M059J (cell line): ENCODE results near the gene CYSTM1. TPM values are rescaled to one million over a fixed set of nuclear protein-coding genes. Genes with fewer than 3 reads are reported as not detected.
A peak's percentile ranks its signal among the peaks of the same experiment; 100 is the strongest.
"Not testable (repeated sequence)": the region's sequence is repeated elsewhere in the genome, so short reads cannot be mapped to it uniquely, and the experiment has no call there.

ENCODE experiments used
- DNase-seq: peaks from one replicate; pipeline ENCODE4 v3.0.0-alpha.2; 2012; ENCODE audit warnings: low read depth
- total RNA-seq: library from RNA; depleted of rRNA; stranded (reverse); fragments of >200 nt; shearing (Covaris generic); gene quantifications from 2 replicates; pipeline ENCODE4 v1.2.3, GENCODE V29; 2014

The CYSTM1 gene
- total RNA-seq, 1 experiment from 2014 or later = 43.6 TPM

DNA sequence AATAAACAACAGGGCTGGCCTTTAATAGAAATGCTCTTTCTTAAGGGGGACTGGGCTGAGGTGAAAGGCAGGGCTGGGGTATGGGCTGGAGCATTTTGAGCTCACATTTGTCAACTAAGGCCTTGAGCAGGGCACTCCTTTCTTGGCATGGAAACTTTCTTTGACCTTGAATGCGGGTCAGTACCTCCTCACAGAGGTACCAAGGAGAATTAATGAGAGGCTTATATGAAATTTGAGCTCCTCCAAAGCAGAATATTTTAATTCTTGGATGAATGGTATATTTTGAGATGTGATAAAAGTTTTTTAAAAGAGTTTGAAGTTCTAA lies 3.1 kb downstream of the CYSTM1 start:
- no peak for DNase-seq

DNA sequence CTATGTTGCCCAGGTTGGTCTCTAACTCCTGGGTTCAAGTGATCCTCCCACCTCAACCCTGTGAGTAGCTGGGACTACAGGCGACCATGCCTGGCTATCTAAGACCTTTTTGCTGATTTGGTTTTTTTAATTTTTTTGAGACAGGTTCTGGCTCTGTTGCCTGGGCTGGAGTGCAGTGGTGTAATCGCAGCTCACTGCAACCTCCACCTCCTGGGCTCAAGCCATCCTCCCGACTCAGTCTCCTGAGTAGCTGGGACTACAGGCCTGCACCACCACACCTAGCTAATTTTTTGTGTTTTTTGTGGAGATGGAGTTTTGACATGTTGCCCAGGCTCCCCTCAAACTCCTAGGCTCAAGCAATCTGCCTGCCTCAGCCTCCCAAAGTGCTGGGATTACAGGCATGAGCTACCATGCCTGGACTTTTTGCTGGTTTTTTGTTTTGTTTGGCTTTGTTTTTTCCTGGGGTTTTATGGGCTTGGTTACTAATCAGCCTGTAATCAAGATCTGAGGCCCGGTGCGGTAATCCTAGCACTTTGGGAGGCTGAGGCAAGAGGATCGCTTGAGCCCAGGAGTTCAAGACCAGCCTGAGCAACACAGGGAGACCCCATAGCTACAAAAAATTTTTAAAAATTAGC lies 3.6 kb downstream of the CYSTM1 start:
- no peak for DNase-seq

DNA sequence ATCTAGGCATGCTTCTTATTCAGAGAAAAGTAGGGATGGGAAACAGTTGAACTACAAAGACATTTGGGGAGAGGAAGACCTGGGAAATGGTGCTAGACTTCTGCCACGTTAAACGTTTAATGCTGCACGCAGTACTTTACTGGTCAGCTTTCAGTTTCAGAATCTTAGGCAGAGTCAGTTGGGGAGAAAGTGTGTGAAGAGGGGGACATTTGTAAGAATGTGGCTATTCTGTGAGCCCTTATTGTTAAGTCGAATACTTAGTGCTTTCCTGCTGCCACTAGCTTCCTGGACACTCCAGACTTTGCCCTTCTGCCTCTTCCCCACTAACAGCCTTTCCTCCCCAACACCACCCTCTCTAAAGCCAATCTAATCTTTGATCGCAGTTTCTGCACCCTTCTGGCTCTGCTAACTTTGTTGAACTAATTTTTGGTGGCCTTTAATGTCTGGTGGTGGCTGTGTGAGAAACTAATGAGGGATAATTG lies 6.1 kb downstream of the CYSTM1 start:
- no peak for DNase-seq

DNA sequence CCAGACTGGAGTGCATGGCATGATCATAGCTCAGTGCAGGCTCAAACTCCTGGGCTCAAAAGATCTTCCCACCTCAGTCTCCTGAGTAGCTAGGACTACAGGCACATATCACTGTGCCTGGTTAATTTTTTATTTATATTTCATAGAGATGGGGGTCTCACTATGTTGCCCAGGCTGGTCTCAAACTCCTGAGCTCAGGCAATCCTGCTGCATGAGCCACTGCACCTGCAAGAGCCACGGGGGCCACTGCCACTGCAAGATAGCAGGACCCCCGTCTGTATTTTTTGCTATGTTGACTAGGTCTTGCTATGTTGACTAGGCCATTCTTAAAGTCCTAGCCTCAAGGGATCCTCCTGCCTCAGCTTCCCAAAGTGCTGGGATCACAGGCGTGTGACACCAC lies 6.5 kb downstream of the CYSTM1 start:
- DNase-seq = no peak

DNA sequence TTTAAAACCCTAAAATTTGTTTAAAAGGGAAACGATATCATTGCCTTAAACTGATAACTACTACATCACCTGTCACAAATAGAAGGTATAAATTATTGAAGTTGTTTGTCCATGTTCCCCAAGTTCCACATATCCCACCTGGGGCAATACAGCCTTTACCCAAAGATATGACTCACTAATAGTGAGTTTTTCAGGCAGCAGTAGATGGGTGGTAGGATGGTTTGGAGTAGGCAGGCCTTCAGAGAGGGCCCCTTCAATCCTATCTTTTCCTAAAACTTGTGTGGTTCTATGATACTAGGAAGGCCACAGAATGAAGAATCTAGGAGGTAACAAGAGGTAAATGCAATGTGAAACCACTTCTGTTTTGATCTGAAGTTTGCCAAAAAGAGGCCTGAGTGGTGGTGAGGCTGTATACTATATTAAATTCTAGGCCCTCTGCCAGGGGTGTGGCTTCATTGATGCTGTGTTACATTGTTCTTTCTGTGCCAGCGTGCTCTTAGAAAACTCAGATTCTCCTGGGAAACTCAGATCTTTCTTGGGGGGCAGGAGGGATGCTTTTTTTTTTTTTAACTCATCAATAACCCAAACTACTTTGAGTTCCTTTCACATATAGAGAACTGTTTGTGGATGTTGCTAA lies 7.2 kb downstream of the CYSTM1 start:
- DNase-seq = peak; percentile 46

DNA sequence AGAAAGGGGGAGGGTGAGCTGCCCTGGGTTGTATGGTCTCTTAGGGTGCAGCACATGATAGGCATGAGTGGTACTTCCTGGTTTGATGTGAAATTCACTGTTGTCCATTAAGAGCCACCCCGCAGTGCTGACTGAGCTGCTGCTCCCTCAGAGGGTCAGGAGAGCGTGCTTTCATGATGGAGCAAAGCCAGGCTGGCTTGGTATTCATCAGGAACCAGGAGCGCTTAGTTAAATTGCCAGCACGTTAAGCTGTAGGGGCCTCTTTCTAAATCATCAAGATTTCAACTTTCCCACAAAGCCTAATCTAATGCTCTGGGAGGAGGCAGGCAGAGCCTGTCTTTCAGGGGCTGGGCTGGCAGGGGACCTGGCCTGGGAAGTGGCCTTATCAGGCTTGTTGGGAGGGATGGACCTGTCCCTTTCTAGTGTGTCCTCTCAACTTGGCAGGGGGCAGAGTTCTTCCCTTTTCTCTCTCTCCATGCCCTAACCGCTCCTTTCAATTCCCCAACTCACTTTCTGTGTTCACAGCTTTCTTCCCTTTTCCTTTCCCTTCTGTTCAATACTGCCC lies 7.9 kb downstream of the CYSTM1 start:
- peak; percentile 14 for DNase-seq

DNA sequence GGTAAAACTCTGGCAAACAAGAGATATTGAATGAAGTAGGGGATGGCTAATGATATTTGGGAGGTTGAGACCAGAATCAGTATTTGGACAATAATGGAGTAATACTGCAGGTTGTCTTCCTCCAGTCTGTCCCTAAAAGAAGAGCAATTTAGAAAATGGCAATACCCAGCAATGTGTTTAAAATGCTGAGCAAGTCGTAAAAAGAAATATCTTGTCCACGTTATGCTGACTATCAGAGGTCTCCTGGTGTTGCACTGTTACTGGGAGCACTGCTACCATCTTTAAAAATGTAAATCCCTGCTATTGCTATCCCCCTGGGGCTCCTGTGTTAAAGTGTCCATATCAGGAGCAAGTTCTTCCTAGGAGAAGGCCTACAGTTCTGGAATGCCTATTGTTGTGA lies 10.4 kb downstream of the CYSTM1 start:
- no peak for DNase-seq

DNA sequence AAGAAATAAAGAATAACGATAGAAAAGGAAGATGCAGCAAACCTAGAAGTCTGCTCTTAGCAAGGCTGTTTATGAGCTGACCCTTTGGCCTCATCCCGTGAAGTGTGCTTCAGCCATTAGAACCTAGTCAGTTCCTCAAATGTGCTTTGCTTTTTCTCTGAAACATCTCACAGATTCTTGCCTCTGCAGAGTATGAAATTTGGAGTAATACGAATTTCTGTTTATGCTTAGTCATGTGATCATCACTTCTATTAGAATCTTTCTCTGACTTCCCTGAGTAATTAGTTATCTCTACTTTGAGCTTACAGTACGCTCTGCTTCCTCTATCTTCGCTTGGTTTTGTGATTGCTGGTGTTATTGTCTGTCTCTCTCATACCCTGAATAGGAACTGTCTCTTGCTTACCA lies 11.3 kb downstream of the CYSTM1 start:
- DNase-seq = no peak

DNA sequence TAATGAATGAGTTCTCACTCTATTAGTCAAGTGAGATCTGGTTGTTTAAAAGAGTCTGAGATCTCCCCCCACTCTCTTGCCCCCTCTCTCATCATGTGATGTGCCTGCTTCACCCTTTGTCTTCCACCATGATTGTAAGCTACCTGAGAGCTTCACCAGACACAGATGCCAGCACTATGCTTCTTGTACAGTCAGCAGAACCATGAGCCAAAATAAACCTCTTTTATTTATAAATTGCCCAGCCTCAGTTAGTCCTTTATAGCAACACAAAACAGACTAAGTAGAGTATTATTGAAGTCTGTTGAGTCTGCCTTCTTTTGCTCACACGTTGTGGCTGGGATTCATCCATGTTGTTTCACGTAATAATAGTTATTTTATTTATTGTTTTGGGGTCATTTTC lies 14.3 kb downstream of the CYSTM1 start:
- no peak for DNase-seq

DNA sequence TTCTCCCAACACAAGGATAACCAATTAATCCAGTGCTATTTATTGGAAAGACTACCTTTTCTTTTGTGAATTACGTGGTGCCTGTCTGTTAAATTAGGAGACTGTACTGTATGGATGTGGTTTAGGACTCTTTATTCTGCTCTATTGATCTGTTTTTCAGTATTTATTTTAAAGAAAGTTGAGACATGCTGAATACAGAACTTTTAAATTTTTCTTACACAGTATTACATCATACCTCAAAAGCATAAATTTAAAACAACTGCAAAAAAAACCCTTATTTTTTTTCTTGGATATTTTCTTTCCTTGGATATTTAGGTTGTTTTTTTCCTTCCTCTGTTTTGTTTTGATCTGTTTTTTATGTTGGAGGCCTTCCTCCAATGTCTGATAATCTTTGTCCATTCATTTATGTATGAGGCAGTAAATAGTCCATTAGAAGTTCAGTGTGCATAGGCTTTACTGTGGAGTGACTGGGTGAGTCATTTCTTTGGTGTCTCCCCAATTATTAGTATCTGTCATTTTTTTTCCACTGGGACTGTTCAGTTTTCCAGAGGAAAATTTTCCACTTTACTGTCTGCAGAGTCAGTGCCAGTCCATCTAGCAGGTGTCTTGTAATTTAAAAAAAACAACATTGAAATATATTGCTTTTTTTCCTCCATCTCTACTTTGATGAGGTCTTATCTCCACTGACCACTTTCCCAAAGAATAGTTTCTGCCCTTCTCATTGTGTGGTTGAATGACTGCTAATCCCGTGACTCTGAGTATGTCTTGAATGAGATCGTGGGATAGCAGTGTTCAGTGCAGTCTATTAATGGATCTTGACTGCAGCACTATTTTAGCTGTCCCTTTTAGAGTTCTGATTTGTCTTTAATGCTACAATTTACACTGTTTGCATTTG lies 15.2 kb downstream of the CYSTM1 start:
- peak; percentile 69 for DNase-seq

DNA sequence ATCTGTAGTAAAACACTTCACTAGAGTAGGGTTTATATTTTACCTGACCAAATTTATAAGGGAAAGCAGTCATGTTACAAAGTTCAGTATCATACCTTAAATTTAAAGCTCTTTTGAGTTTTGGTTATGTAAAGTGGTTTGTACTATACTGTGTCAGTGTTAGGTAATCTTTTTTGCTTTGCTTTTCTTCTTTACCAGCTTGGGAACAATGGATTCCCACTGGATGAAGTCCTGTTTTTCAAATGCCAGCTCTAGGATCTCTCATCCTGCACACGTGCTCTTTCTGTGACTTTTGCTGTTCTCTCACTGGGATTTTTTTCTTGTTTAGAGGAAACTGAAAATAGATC lies 15.9 kb downstream of the CYSTM1 start:
- no peak for DNase-seq

DNA sequence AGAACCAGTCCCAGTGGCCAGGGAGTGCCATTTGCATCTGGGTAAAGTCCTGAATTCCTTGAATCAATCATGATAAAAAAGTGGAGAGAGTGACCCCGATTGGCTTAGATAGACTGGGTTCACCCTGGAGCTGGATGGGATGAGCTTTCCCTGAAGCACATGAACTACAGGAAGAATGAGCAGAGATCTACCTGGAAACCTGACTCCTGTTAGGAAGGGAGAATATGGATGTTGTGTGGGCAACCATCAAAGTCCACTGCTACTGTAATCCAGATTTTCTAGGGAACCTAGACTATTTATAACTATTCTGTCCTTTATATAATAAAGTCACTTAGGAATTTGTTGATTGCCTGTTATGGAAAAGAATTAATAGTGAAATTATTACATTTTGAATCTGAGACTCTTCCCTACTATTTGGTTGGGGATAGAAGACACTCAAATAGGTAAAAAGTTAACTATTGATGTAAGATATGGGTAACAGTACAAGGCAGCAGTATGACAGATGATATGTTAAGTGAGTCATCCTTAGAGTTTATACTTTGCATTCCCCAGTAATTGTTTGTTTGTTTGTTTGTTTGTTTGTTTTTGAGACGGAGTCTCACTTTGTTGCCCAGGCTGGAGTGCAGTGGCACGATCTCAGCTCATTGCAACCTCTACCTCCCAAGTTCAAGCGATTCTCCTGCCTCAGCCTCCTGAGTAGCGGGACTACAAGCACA lies 17.9 kb downstream of the CYSTM1 start:
- DNase-seq = no peak

DNA sequence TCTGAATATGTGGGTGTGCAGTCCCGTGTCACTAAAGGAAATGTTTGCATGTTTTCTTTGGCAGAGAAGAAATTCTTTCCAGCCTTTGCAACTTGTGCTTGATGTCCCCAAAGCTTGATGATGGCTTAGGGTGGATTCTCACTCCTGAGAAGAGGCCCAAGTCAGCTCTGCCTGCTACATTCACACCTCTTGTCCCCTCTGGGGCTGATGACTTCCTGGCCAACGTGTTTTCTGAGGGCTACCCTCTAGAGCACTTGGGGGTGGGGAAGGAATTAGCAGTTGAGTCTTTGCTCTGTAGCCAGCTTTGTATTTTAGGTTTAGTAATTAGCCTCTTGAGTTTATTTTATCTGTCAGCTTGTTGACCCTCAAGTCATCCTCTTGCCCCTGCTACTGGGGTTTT lies 19.7 kb downstream of the CYSTM1 start:
- DNase-seq = no peak

DNA sequence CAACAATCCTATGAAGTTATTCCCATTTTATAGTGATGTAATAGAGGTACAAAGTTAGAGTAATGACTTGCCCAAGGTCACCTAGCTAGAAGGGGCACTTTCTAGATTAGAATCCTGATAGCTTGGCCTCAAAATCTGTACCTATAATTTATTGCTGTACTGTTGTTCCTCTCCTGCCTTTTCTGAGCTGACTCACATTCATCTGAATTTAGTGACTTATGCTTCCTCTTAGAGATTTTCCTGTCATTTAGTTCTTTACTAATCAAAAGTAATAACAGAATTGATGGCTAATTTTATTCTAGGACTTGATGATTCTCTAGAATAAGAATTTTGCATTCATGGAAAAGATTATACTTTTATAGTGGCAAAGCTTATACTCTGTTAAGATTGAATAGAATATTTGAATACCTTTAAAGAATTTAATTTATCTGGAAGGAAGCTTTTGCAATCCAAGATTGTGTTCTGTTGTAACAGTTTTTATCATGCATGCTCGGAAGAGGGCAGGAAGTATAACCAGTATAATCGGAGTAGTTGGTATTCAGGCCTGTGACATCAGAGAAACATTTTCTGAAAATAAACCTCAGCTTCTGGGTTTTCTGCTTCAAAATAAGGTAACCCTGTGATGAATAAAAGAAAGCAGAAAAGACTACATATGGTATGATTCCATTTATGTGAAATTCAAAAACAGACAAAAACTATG lies 21.3 kb downstream of the CYSTM1 start:
- DNase-seq = no peak

DNA sequence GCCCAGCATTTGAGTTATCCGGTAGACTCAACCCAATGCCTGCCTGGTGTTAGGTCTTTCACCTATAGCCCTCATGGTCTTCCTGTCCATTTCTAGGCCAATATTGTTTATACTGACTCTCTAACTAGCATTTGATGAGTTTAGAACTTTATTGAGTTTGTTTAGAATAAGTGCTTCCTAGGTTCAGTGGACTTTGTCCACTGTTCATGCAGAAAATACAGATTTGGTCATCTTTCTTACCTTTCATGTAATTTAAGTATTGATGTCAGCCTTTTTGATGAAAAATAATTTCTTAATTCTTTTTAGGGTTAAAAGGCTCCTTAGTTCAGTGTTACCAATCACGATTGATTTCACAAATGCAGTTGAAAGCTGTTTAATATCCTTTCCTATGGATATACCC lies 22.0 kb downstream of the CYSTM1 start:
- DNase-seq = no peak

DNA sequence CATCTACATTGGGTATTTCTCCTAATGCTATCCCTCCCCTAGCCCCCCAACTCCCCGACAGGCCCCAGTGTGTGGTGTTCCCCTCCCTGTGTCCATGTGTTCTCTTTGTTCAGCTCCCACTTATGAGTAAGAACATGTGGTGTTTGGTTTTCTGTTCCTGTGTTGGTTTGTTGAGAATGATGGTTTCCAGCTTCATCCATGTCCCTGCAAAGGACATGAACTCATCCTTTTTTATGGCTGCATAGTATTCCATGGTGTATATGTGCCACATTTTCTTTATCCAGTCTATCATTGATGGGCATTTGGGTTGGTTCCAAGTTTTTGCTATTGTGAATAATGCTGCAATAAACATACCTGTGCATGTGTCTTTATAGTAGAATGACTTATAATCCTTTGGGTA lies 23.9 kb downstream of the CYSTM1 start:
- not testable (repeated sequence) for DNase-seq

DNA sequence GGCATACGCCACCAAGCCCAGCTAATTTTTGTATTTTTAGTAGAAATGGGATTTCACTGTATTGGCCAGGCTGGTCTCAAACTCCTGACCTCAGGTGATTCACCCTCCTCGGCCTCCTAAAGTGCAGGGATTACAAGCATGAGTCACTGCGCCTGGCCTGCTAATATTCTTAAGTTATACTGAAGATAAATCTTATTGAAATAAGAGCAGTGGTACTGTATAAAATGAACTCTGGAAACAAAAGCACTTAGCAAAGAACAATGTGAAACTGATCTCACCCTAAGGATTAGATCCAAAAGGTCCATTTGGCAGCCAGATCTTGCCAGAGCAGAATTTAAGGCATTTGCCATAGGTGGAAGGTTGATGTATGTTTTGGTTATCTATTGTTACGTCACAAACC lies 27.1 kb downstream of the CYSTM1 start:
- peak; percentile 76 for DNase-seq

DNA sequence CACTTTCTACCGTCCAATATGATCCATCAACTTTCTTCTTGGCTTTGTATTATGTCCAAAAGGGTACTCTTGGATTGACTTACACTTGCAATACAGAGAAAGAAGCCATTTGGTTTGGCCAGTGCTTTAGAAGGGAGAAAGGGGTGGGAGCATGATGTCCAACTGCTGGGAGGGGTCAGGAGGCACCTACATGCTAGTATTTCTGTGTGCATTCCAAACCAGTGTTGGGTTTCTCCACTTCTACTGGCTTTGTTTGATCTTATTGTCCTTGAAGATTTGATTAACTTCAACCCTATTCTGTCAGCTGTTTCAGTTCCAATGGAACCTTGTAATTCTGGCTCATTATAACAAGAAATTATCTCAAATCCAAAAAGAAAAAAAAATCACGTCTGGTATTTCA lies 27.6 kb downstream of the CYSTM1 start:
- DNase-seq = no peak

DNA sequence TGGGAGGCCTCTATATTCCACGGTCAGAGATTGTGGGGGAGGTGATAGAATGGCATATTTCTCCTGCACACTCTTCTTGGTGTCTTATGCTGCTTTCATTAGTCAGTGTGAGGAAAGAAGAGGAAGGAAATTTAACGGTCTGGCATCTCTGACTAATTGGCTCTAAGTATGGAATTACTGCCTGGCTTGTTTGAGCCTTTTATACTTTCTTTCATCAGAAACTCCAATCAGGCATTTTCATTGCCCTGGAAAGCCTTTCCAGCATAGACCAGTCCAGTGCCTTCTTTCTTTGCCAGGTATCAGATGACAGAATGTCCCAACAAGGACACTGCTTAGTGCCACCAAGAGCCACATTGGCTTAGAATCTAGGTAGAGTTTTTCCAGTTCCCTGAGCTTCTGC lies 30.2 kb downstream of the CYSTM1 start:
- DNase-seq = peak; percentile 35

DNA sequence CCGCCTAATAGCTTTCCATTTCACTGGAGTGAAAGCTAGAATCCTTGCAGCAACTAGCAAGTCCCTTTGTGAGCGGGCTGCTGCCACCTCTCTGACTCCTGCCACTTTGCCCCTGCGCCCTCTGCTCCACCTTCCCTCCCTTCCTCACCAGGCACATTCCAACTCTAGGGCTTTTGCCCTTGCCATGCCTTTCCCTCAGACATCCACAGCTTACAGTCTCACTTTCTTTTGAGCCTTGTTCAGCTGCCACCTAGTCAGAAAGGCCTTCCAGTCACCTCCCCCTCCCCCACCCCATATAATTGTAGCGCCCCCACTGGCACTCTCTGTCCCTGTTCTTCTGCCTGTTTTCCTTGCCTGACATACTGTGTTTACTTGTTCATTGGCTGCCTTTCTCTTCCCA lies 31.0 kb downstream of the CYSTM1 start:
- no peak for DNase-seq

DNA sequence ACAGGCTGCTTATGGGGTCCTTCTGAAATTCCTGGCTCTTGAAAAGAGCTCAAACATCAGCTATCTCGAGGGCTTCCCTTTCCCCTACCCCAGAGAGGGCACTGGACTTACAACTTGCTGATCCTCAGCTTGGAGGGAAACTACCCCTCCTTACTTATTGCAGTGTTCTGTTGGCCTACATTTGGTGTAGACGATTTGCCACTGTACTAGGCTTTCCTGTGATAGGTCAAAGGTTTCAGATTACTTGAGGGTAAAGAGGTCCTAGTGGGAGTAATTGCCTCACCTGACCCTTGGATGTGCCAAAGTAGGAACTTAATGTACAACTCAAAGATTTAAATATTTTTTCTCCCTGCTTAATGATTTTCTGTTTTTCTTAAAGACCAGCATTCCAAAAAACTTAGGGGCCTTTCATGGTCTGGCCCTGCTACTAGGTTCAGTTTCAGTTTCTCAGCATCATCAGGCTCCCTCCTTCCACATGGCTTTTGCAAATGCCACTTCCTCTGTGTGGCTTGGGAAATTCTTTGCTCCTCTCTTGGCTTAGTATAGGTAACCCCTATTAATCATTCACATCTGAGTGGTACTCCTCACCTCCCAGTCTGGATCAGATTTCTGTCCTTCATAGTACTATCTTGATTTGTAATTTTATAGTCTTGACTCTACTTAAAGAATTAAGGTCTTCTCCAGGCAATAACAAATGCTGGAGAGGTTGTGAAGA lies 32.4 kb downstream of the CYSTM1 start:
- DNase-seq = peak; percentile 59
